CD4-positive, alpha-beta memory T cell (primary cell): Measurements from ENCODE around the gene FGFBP3. TPM values are rescaled to one million over a fixed set of nuclear protein-coding genes. Genes with fewer than 3 reads are reported as not detected.
A peak's percentile ranks its signal among the peaks of the same experiment; 100 is the strongest.

Experiments used
- CTCF ChIA-PET: fragments of 350-600 bp; sonication (Branson Sonifier 250); formaldehyde crosslinking; loops from one replicate; lab custom pipeline; 2021; ENCODE audit warnings: inconsistent platforms; ENCODE audit not compliant: partially characterized antibody; lab: Charles Lee
- POLR2A ChIA-PET: fragments of 350-600 bp; sonication (Branson Sonifier 250); formaldehyde crosslinking; loops from one replicate; lab custom pipeline; 2021; ENCODE audit not compliant: partially characterized antibody; lab: Charles Lee
- DNase-seq, 5 donors: peaks; one replicate each; pipeline versions ENCODE4 v3.0.0 to v3.0.0-alpha.2; 2020 to 2022; ENCODE audit warnings: mixed read lengths in 1 of 5
- H3K27ac ChIP-seq: one replicate; pipeline ENCODE4 v1.7.0; 2013; ENCODE audit warnings: low read depth, low read length
- H3K27me3 ChIP-seq: 2 replicates; pipeline ENCODE4 v1.7.0; 2013; ENCODE audit warnings: mild to moderate bottlenecking, low read length, moderate library complexity; ENCODE audit not compliant: insufficient read depth
- H3K36me3 ChIP-seq: 2 replicates; pipeline ENCODE4 v1.7.0; 2013; ENCODE audit warnings: mild to moderate bottlenecking, low read length, moderate library complexity; ENCODE audit not compliant: insufficient read depth
- H3K4me1 ChIP-seq: 2 replicates; pipeline ENCODE4 v1.7.0; 2013; ENCODE audit warnings: mild to moderate bottlenecking, low read length, moderate library complexity; ENCODE audit not compliant: insufficient read depth
- H3K4me3 ChIP-seq, 2 donors: one replicate each; pipeline ENCODE4 v1.7.0; 2013; ENCODE audit warnings: low read length in 2 of 2, mild to moderate bottlenecking in 1 of 2
- H3K9me3 ChIP-seq, 2 donors: one replicate each; pipeline ENCODE4 v1.7.0; 2013; ENCODE audit warnings: low read length in 2 of 2, control low read depth in 1 of 2; ENCODE audit not compliant: control insufficient read depth in 1 of 2
- H3K27ac Mint-ChIP-seq, 7 donors: one replicate each; pipeline ENCODE4 v1.8.0; 2020 to 2021; ENCODE audit warnings: mixed read lengths in 7 of 7, mild to moderate bottlenecking in 6 of 7, inconsistent platforms in 3 of 7, moderate library complexity in 3 of 7
- H3K27me3 Mint-ChIP-seq, 2 donors: one replicate each; pipeline ENCODE4 v1.8.0; 2020 to 2021; ENCODE audit warnings: mixed read lengths in 2 of 2
- H3K36me3 Mint-ChIP-seq, 2 donors: one replicate each; pipeline ENCODE4 v1.8.0; 2020 to 2021; ENCODE audit warnings: mixed read lengths in 2 of 2, inconsistent platforms in 1 of 2, mild to moderate bottlenecking in 1 of 2
- H3K4me1 Mint-ChIP-seq, 4 donors: one replicate each; pipeline ENCODE4 v1.8.0; 2020 to 2021; ENCODE audit warnings: mixed read lengths in 4 of 4, mild to moderate bottlenecking in 1 of 4
- H3K4me3 Mint-ChIP-seq, 8 donors: one replicate each; pipeline ENCODE4 v1.8.0; 2020 to 2021; ENCODE audit warnings: mixed read lengths in 8 of 8, mild to moderate bottlenecking in 7 of 8, moderate library complexity in 6 of 8, inconsistent platforms in 3 of 8
- H3K9me3 Mint-ChIP-seq, 8 donors: one replicate each; pipeline ENCODE4 v1.8.0; 2020 to 2021; ENCODE audit warnings: mixed read lengths in 8 of 8, mild to moderate bottlenecking in 5 of 8, inconsistent platforms in 3 of 8, moderate library complexity in 1 of 8
- intact Hi-C: fragments of 100-400 bp; cut with micrococcal nuclease; formaldehyde crosslinking; loops from one replicate; pipeline ENCODE4 v1.15.1; 2023
- polyA plus RNA-seq, 2 donors: library from polyadenylated mRNA; unstranded; fragments of 300-500 nt; fragmentation: Illumina TruSeq; gene quantifications; one replicate each; pipeline ENCODE4 v1.2.3, GENCODE V29; 2021
- total RNA-seq, 2 experiments: library from RNA; stranded (reverse); gene quantifications; one replicate each; pipeline ENCODE4 v1.2.3, GENCODE V29; 2021

Gene FGFBP3, protein sequence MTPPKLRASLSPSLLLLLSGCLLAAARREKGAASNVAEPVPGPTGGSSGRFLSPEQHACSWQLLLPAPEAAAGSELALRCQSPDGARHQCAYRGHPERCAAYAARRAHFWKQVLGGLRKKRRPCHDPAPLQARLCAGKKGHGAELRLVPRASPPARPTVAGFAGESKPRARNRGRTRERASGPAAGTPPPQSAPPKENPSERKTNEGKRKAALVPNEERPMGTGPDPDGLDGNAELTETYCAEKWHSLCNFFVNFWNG
- 1 to 10 TPM; 6.2 to 6.5 TPM for total RNA-seq
- polyA plus RNA-seq, result 1 to 10 TPM; 1.1 to 2.6 TPM

DNA sequence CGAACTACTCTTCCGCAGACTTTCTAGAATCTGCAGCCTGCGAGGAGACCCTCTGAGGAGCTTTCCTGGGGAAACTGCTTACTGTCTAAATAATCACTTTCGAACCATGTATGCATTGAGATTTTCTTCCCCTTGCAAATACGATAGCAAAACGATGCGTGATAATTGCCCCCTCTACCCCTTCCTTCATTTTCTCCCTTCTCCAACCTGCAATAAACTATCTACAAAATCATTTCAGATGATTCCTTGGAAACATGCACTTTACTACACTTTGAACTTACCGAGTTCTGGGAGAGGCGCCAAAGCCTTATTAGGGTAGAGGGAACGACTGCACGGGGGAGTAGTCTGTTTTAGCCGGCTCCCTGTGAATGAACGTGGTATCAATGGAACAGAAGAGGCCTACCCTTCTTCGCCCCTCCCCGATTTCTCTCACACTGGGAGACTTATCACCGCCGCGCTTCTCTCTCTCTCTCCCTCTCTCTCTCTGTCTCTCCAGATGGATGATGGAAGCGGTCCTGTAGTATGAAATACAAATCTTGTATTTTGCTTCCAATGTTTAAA lies at the start of gene FGFBP3:
TSS of gene FGFBP3 (minus strand) at position 370 of the 561 bp plus-strand sequence. CDS start 517 bp downstream, outside the sequence.
- Histone ChIP-seq H3K4me3 (peak within 1 kb of the TSS; percentile 68 to 72), H3K4me1 (peaks cover 25% of the 10 kb centered on the region), H3K27ac (peak within 1 kb of the TSS; percentile 67), H3K36me3 (no peaks in the 10 kb centered on the region), H3K27me3 (no peaks in the 10 kb centered on the region), H3K9me3 (no peaks in the 10 kb centered on the region)
- ChIA-PET POLR2A (interaction anchor here (0.8 to 3.1 kb wide), 14 partner anchors 9 to 747 kb away, joined by 3 to 65 read pairs (median 4); partner anchors contain the start of genes BTAF1, CPEB3, HECTD2 and MARCHF5), CTCF (interaction anchor here (0.6 to 3.1 kb wide), 12 partner anchors 8 to 611 kb away, joined by 3 to 38 read pairs (median 6); partner anchors contain the start of genes BTAF1 and TNKS2)
- peak within 1 kb of the TSS; percentile 74 to 94 (median 85) for H3K27ac Mint-ChIP-seq
- H3K4me3 Mint-ChIP-seq, result peak within 1 kb of the TSS; percentile 83 to 97 (median 93)
- peaks cover 0 to 2% (median 0%) of the 10 kb centered on the region in 8 donors for H3K9me3 Mint-ChIP-seq
- peaks cover 3 to 4% of the 10 kb centered on the region in 2 donors for H3K27me3 Mint-ChIP-seq
- intact Hi-C loops, result loop anchor here (2.0 to 5.0 kb wide), 2 partner anchors 498 to 683 kb away; partner anchors contain the start of genes HECTD2 and KIF11
- H3K4me1 Mint-ChIP-seq, result peaks cover 15 to 26% (median 21%) of the 10 kb centered on the region in 4 donors
- DNase-seq, result peak in 3 of 5 donors; percentile 12 to 44 (median 15)
- H3K36me3 Mint-ChIP-seq, result peaks cover 0 to 3% of the 10 kb centered on the region in 2 donors

- Mint-ChIP-seq H3K36me3 (peaks cover 54 to 77% of the 10 kb centered on the region in 2 donors), H3K27ac (no peak overlapping the region), H3K4me3 (no peak overlapping the region), H3K27me3 (no peaks in the 10 kb centered on the region), H3K9me3 (no peaks in the 10 kb centered on the region), H3K4me1 (peaks cover 0 to 4% (median 0%) of the 10 kb centered on the region in 4 donors)
- Histone ChIP-seq H3K27me3 (no peaks in the 10 kb centered on the region), H3K4me1 (no peaks in the 10 kb centered on the region), H3K36me3 (peaks cover 64% of the 10 kb centered on the region), H3K9me3 (no peaks in the 10 kb centered on the region), H3K27ac (no peak overlapping the region), H3K4me3 (no peak overlapping the region)
- DNase-seq, result no peak
- ChIA-PET CTCF (no interaction called here), POLR2A (no interaction called here)
- intact Hi-C loops, result no loop called here
Measured at GRCh38 chr10:91957091-91957490, 47.8 kb upstream of the FGFBP3 start.

DNA sequence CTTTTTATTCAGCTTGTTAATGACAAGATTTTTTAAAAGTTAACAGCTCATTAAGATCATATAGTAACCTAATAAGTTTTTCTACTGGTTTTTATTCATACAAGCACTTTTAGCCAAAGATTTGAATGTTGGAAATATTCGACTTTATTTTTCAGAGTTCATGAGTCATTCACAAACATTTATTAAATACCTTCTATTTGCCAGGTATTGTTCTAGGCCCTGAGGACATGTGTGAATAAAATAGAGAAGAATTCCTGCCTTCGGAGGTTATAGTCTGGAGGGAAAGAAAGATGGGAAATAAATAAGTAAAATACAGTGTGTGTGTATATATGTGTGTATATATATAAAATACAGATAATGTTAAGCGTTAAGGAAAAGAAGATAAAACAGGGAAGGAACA lies 45.8 kb upstream of the FGFBP3 start:
- ChIA-PET CTCF (no interaction called here), POLR2A (no interaction called here)
- no peaks in the 10 kb centered on the region for H3K9me3 ChIP-seq

GRCh38 chr10:91953600-91954160 lies 44.4 kb upstream of the FGFBP3 start:
- Histone ChIP-seq H3K27me3 (no peaks in the 10 kb centered on the region), H3K4me3 (no peak overlapping the region), H3K36me3 (peaks cover 53% of the 10 kb centered on the region), H3K9me3 (no peaks in the 10 kb centered on the region), H3K27ac (no peak overlapping the region), H3K4me1 (no peaks in the 10 kb centered on the region)
- Mint-ChIP-seq H3K4me1 (peaks cover 0 to 2% (median under 1%) of the 10 kb centered on the region in 4 donors), H3K27ac (peak overlapping the region in 1 of 7 donors; percentile 51), H3K9me3 (no peaks in the 10 kb centered on the region), H3K27me3 (no peaks in the 10 kb centered on the region), H3K36me3 (peaks cover 55 to 64% of the 10 kb centered on the region in 2 donors), H3K4me3 (no peak overlapping the region)
- intact Hi-C loops, result no loop called here
- ChIA-PET POLR2A (no interaction called here), CTCF (no interaction called here)
- DNase-seq, result no peak

More for the DNA sequence above, 45.8 kb upstream of the FGFBP3 start:
- peaks cover 55 to 71% of the 10 kb centered on the region in 2 donors for H3K36me3 Mint-ChIP-seq
- H3K27me3 ChIP-seq, result no peaks in the 10 kb centered on the region
- H3K4me3 Mint-ChIP-seq, result no peak overlapping the region
- no peaks in the 10 kb centered on the region for H3K9me3 Mint-ChIP-seq
- H3K4me1 Mint-ChIP-seq, result peaks cover 0 to 2% (median 0%) of the 10 kb centered on the region in 4 donors
- no peak for DNase-seq
- H3K4me3 ChIP-seq, result no peak overlapping the region
- H3K4me1 ChIP-seq, result no peaks in the 10 kb centered on the region
- H3K27ac Mint-ChIP-seq, result no peak overlapping the region
- intact Hi-C loops, result no loop called here
- peaks cover 65% of the 10 kb centered on the region for H3K36me3 ChIP-seq
- no peak overlapping the region for H3K27ac ChIP-seq
- no peaks in the 10 kb centered on the region for H3K27me3 Mint-ChIP-seq

DNA sequence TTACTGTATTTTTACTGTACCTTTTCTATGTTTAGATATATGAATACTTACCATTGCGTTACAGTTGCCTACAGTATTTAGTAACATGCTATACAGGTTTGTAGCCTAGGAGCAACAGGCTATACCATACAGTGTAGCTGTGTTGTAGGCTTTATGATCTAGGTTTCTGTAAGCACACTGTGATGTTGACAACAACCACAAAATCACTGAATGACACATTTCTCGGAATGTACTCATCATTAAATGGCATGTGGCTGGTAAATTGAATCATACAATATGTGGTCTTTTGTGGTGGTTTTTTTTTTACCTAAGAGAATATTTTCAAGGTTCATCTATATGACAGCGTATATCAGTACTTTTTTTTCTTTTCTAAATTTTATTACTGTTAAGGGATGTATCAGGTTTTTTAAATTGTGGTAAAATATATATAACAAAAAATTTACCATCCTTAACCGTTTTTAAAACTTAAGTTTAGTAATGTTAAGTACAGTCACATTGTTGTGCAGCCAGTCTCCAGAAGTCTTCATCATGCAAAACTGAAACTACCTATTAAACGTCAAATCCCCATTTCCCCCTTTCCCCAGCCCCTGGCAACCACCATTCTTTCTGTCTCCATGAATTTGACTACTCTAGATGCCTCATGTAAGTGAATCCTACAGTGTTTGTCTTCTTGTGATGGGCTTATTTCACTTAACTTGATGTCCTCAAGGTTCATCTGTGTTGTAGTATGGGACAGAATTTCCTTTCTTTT lies 35.8 kb upstream of the FGFBP3 start:
- Mint-ChIP-seq H3K4me1 (peaks cover 6 to 11% (median 9%) of the 10 kb centered on the region in 4 donors), H3K27me3 (no peaks in the 10 kb centered on the region), H3K27ac (peak overlapping the region in 2 of 7 donors; percentile 36 to 42), H3K9me3 (no peaks in the 10 kb centered on the region), H3K36me3 (peaks cover 26 to 49% of the 10 kb centered on the region in 2 donors), H3K4me3 (no peak overlapping the region)
- Histone ChIP-seq H3K4me3 (no peak overlapping the region), H3K27ac (no peak overlapping the region), H3K9me3 (no peaks in the 10 kb centered on the region), H3K4me1 (peaks cover 4% of the 10 kb centered on the region), H3K36me3 (peaks cover 4% of the 10 kb centered on the region), H3K27me3 (no peaks in the 10 kb centered on the region)
- CTCF ChIA-PET, result interaction anchor here (0.6 to 1.2 kb wide), 2 partner anchors 21 to 57 kb away, joined by 3 to 4 read pairs; partner anchors contain the start of gene BTAF1
- DNase-seq, result no peak
- POLR2A ChIA-PET, result no interaction called here
- intact Hi-C loops, result no loop called here

DNA sequence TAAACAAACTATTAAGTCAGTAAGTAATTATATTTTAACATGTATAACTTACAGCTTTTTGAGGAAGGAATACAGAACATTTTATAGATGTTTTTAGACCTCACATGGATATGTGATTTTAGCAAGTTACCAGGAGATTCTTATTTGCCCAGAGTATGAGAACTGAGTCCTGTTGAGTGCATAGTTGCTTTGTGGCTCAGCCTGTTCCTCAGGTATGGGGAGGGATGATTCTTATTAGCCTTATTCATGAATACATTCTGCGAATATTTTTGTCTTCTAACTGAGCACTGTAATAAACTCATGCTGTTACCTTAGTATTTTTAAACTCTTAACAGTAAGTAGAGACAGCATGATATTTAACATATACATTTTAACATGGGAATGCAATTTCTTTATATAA lies 32.1 kb upstream of the FGFBP3 start:
- no peak for DNase-seq
- CTCF ChIA-PET, result interaction anchor here (1.3 kb wide), 1 partner anchor 29 kb away, joined by 3 read pairs; no protein-coding TSS in a partner anchor
- Mint-ChIP-seq H3K36me3 (peaks cover 23 to 49% of the 10 kb centered on the region in 2 donors), H3K27me3 (no peaks in the 10 kb centered on the region), H3K9me3 (no peaks in the 10 kb centered on the region), H3K27ac (no peak overlapping the region), H3K4me3 (no peak overlapping the region), H3K4me1 (peaks cover 12 to 25% (median 19%) of the 10 kb centered on the region in 4 donors)
- H3K27ac ChIP-seq, result no peak overlapping the region
- H3K4me3 ChIP-seq, result no peak overlapping the region
- intact Hi-C loops, result no loop called here
- peaks cover 7% of the 10 kb centered on the region for H3K36me3 ChIP-seq
- POLR2A ChIA-PET, result interaction anchor here (0.8 to 0.9 kb wide), 2 partner anchors 11 to 18 kb away, joined by 3 to 5 read pairs; partner anchors contain the start of gene BTAF1
- no peaks in the 10 kb centered on the region for H3K27me3 ChIP-seq
- no peaks in the 10 kb centered on the region for H3K9me3 ChIP-seq
- H3K4me1 ChIP-seq, result peaks cover 4% of the 10 kb centered on the region
